Fibroblast of lung (primary cell): ENCODE measurements around the gene PCDHA7.
"Not testable (repeated sequence)": the region's sequence is repeated elsewhere in the genome, so short reads cannot be mapped to it uniquely, and the experiment has no call there.

Source experiments
- CTCF ChIP-seq, 2 donors: IDR thresholded peaks in 1 of 2; conservative IDR thresholded peaks in 1 of 2; 1 replicate in 1 of 2; 2 replicates in 1 of 2; pipeline ENCODE4 v1.5.1; 2011 to 2012; ENCODE audit warnings: low read length in 2 of 2, control low read depth in 1 of 2, inconsistent platforms in 1 of 2, low read depth in 1 of 2, mild to moderate bottlenecking in 1 of 2
- EZH2 ChIP-seq: IDR thresholded peaks from 2 replicates; pipeline ENCODE4 v1.5.1; 2012; ENCODE audit warnings: low read length, control low read depth, mild to moderate bottlenecking; ENCODE audit errors: missing control alignments

GRCh38 chr5:140834439-140835008 is 455 bp downstream of the PCDHA7 start:
- not testable (repeated sequence) for TF ChIP-seq CTCF (conservative IDR thresholded peaks at IDR 0.05 in 1 of 2, IDR thresholded peaks at IDR 0.05 in 1 of 2; ENCODE audit: low read depth in 1 of 2, low read length in 2 of 2); EZH2
